Stomach (tissue), 9 donors: ENCODE data around the gene HECTD4. TPM values are rescaled to one million over a fixed set of nuclear protein-coding genes. Genes with fewer than 3 reads are reported as not detected.

ENCODE experiments used
- DNase-seq, 2 donors: peaks; one replicate each; pipeline versions ENCODE4 v3.0.0 to v3.0.0-alpha.2; 2013 to 2019
- H3K27ac ChIP-seq, 5 donors: fragments of 200-600 bp in 4 of 5; sonication (generic) in 4 of 5; one replicate each; pipeline ENCODE4 v1.5.1; 2013 to 2019; ENCODE audit warnings: mild to moderate bottlenecking in 1 of 5, moderate library complexity in 1 of 5
- H3K27me3 ChIP-seq, 3 donors: fragments of 200-600 bp; sonication (generic); one replicate each; pipeline ENCODE4 v1.5.1; 2017 to 2019; ENCODE audit warnings: mixed run types in 1 of 3
- H3K36me3 ChIP-seq, 4 donors: fragments of 200-600 bp; sonication (generic); 1 replicate in 3 of 4; 2 replicates in 1 of 4; pipeline ENCODE4 v1.5.1; 2016 to 2019
- H3K4me1 ChIP-seq, 4 donors: fragments of 200-600 bp; sonication (generic); one replicate each; pipeline ENCODE4 v1.5.1; 2016 to 2019
- H3K4me3 ChIP-seq, 4 donors: fragments of 200-600 bp; sonication (generic) in 3 of 4; one replicate each; pipeline ENCODE4 v1.5.1; 2016 to 2019; ENCODE audit warnings: mild to moderate bottlenecking in 1 of 4
- H3K9me3 ChIP-seq, 4 donors: fragments of 200-600 bp; sonication (generic); one replicate each; pipeline ENCODE4 v1.5.1; 2016 to 2019
- CTCF ChIP-seq, 7 experiments: fragments of 450-650 bp in 4 of 7; fragments of 200-600 bp in 3 of 7; sonication (generic) in 3 of 7; IDR thresholded peaks; one replicate each; pipeline ENCODE4 v1.5.1; 2016 to 2019; ENCODE audit warnings: antibody characterized with exemption in 7 of 7, control low read depth in 2 of 7, mild to moderate bottlenecking in 1 of 7
- EP300 ChIP-seq: sonication (generic); formaldehyde crosslinking; IDR thresholded peaks from one replicate; pipeline ENCODE4 v1.6.1; 2017; ENCODE audit warnings: antibody characterized with exemption
- POLR2A ChIP-seq, 4 donors: fragments of 450-650 bp; IDR thresholded peaks; one replicate each; pipeline ENCODE4 v1.6.1; 2016; ENCODE audit warnings: antibody characterized with exemption in 4 of 4, control low read depth in 2 of 4, mild to moderate bottlenecking in 1 of 4, moderate library complexity in 1 of 4
- POLR2AphosphoS5 ChIP-seq, 3 donors: sonication (generic); formaldehyde crosslinking; IDR thresholded peaks; one replicate each; pipeline ENCODE4 v1.6.1; 2016; ENCODE audit warnings: antibody characterized with exemption in 3 of 3
- WGBS, 5 donors: extraction: QIAGEN DNeasy Blood & Tissue Kit in 3 of 5; methylation state at CpG; one replicate each; pipeline versions ENCODE4 v1.1.5 to v1.1.7; 2013 to 2018; 5-methylcytosine and 5-hydroxymethylcytosine counted together
- intact Hi-C: fragments of 100-400 bp; cut with DNase I; formaldehyde crosslinking; loops from one replicate; pipeline ENCODE4 v1.15.1; 2023; ENCODE audit warnings: low total_unique reads
- polyA plus RNA-seq, 3 donors: library from polyadenylated mRNA; stranded (reverse); fragments of 200-250 nt; gene quantifications; one replicate each; pipeline ENCODE4 v1.2.3, GENCODE V29; 2013
- total RNA-seq, 5 donors: library from RNA; depleted of rRNA; stranded (reverse); fragments of >200 nt; gene quantifications; one replicate each; pipeline versions ENCODE4 v1.1.0 to v1.2.3, GENCODE V29; 2014 to 2016
- donor health status: healthy with polysubstance abuse.
- donor health status: Bipolar disorder and iron deficiency.
- donor health status: healthy.

The HECTD4 gene
- total and polyA plus RNA-seq, 8 donors, result 3.2 to 375 (median 58.7) TPM

GRCh38 chr12:112380663-112381405 lies 1.4 kb downstream of the HECTD4 start:
- peak in 1 of 2 donors; percentile 23 for DNase-seq
- H3K27ac ChIP-seq, result peak overlapping the region in 4 of 5 donors; percentile 83 to 91 (median 86)
- WGBS, 5 donors, result 47 to 65% (median 50%) methylated on average over 32 to 34 of the region's 34 CpGs

DNA sequence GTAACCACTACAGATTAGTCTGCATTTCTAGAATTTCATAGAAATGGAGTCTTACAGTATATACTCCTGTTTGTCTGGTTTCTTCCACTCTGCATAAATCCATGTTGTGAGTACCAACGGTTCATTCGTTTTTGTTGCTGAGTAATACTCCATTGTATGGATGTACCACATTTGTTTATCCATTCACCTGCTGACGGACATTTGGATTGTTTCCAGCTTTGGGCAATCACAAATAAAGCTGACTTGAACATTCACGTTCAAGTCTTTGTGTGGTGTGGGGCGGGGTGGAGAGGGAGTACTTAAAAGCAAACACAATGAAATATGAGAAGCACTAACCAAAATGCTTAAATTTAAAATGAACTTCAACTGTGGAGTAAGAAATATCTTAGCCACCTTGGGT lies 7.1 kb downstream of the HECTD4 start:
- 62 to 74% (median 65%) methylated on average over 5 of the region's 5 CpGs for WGBS, 5 donors
- no peaks in the 10 kb centered on the region for H3K27me3 ChIP-seq
- intact Hi-C loops, result no loop called here
- peak in 1 of 2 donors; percentile 13 for DNase-seq
- no peaks in the 10 kb centered on the region for H3K9me3 ChIP-seq
- peaks cover 0 to 6% (median 0%) of the 10 kb centered on the region in 4 donors for H3K36me3 ChIP-seq
- TF ChIP-seq EP300, result no peak
- TF ChIP-seq POLR2A (IDR thresholded peaks at IDR 0.05), result no peak
- peaks cover 7 to 29% (median 15%) of the 10 kb centered on the region in 4 donors for H3K4me1 ChIP-seq
- no peak overlapping the region for H3K27ac ChIP-seq
- H3K4me3 ChIP-seq, result no peak overlapping the region

More at GRCh38 chr12:112380663-112381405, 1.4 kb downstream of the HECTD4 start:
- H3K4me3 ChIP-seq, result peak overlapping the region; percentile 91 to 99 (median 96)
- no peaks in the 10 kb centered on the region for H3K9me3 ChIP-seq
- H3K27me3 ChIP-seq, result no peaks in the 10 kb centered on the region
- no peak for TF ChIP-seq POLR2A (IDR thresholded peaks at IDR 0.05)
- H3K36me3 ChIP-seq, result no peaks in the 10 kb centered on the region
- H3K4me1 ChIP-seq, result peaks cover 8 to 32% (median 26%) of the 10 kb centered on the region in 4 donors
- intact Hi-C loops, result loop anchor here (10.0 kb wide), 1 partner anchor 126 kb away; no protein-coding TSS in a partner anchor

DNA sequence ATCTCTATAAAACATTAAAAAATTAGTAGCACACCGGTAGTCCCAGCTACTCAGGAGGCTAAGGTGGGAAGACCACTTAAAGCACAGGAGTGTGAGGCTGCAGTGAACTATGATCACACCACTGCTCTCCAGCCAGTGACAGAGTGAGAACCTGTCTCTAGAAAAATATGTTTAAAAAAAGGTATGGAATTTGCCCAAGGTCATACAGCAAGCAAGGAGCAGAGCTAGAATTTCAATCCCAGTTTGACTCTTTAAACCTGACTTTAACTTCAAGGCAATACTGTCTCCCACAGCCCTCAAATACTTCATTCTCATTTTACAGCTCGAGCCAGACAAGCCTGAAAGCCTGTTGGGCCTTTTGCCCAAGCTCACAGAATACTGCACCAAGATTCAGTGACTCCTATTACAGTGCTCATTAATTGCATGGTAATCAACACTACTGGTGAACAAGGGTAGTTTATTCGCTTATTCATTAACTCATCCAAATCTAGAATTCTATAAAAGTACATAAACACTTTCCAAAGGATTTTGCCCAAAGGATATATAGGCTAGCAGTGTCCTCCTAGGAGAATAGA lies 8.0 kb downstream of the HECTD4 start:
- peaks cover 0 to 6% (median 0%) of the 10 kb centered on the region in 4 donors for H3K36me3 ChIP-seq
- H3K9me3 ChIP-seq, result no peaks in the 10 kb centered on the region
- no peak for TF ChIP-seq EP300
- no peak overlapping the region for H3K27ac ChIP-seq
- H3K4me3 ChIP-seq, result no peak overlapping the region
- H3K27me3 ChIP-seq, result no peaks in the 10 kb centered on the region
- intact Hi-C loops, result no loop called here
- WGBS, 5 donors, result 85 to 95% (median 92%) methylated on average over 3 of the region's 3 CpGs
- DNase-seq, result no peak
- H3K4me1 ChIP-seq, result peaks cover 7 to 27% (median 15%) of the 10 kb centered on the region in 4 donors

GRCh38 chr12:112370868-112371510 lies 11.2 kb downstream of the HECTD4 start:
- DNase-seq, result no peak
- no peak for TF ChIP-seq EP300
- TF ChIP-seq POLR2AphosphoS5 (IDR thresholded peaks at IDR 0.05), result no peak
- no peak for TF ChIP-seq CTCF (IDR thresholded peaks at IDR 0.05)
- TF ChIP-seq POLR2A (IDR thresholded peaks at IDR 0.05), result no peak
- Histone ChIP-seq H3K27ac (no peak overlapping the region), H3K27me3 (no peaks in the 10 kb centered on the region), H3K4me1 (peaks cover 7 to 44% (median 17%) of the 10 kb centered on the region in 4 donors), H3K36me3 (peaks cover 0 to 6% (median 0%) of the 10 kb centered on the region in 4 donors), H3K9me3 (no peaks in the 10 kb centered on the region), H3K4me3 (no peak overlapping the region)
- 51 to 69% (median 61%) methylated on average over 8 of the region's 8 CpGs for WGBS, 5 donors
- intact Hi-C loops, result no loop called here

- Histone ChIP-seq H3K27me3 (no peaks in the 10 kb centered on the region), H3K4me1 (peaks cover 7 to 44% (median 17%) of the 10 kb centered on the region in 4 donors), H3K9me3 (no peaks in the 10 kb centered on the region), H3K36me3 (peaks cover 0 to 2% (median 0%) of the 10 kb centered on the region in 4 donors), H3K27ac (no peak overlapping the region), H3K4me3 (no peak overlapping the region)
- DNase-seq, result no peak
- 18 to 33% (median 31%) methylated on average over 1 of the region's 1 CpG for WGBS, 5 donors
- no peak for TF ChIP-seq EP300
- TF ChIP-seq CTCF (IDR thresholded peaks at IDR 0.05), result no peak
- no peak for TF ChIP-seq POLR2AphosphoS5 (IDR thresholded peaks at IDR 0.05)
- no peak for TF ChIP-seq POLR2A (IDR thresholded peaks at IDR 0.05)
- intact Hi-C loops, result no loop called here
Observed at GRCh38 chr12:112370199-112370598, 12.0 kb downstream of the HECTD4 start.
